GM19099 (cell line): Measurements from ENCODE around the gene CDKL2.

Source experiments
- POLR2A ChIP-seq: IDR thresholded peaks from 3 replicates; pipeline ENCODE4 v1.6.1; 2011; ENCODE audit warnings: low read depth; ENCODE audit not compliant: insufficient read length; ENCODE audit errors: extremely low read depth

CDKL2 gene

DNA sequence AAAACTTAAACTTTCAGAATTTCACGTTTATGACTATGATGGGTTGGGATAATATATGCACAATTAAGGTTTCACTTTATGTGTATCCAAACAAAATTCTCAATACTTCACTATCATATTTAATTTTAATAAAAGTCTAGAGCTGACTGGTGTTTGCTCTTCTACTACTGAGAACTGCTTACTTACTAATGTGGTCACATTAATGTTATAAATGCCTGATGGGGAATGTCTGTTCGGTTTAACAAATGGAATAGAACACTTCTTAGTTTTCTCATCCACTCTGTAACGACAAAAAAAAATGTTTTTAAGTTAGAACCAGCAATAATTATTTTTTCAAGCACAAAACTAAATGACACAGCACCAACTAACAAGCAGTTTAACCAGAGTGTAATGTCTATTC is 34.3 kb downstream of the CDKL2 start:
- TF ChIP-seq POLR2A, result no peak

DNA sequence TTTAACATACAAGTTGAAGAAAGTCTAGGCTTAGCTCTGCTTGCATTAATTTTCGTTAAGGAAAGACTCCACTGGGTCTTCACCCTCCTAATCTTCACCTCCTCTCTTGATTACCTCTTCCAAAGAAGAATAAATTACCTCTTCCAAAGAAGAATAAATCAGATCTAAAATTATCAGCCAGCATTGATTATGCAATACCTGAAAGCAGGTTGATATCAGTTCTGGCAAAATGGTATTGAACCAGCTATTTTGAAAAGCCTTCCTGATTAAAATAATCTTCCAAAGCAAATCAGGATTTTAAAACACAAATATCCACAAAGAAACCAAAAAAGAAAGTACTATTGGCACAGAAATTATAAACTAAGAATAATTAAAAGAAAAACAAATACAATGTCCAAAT is 36.9 kb downstream of the CDKL2 start:
- TF ChIP-seq POLR2A, result no peak

DNA sequence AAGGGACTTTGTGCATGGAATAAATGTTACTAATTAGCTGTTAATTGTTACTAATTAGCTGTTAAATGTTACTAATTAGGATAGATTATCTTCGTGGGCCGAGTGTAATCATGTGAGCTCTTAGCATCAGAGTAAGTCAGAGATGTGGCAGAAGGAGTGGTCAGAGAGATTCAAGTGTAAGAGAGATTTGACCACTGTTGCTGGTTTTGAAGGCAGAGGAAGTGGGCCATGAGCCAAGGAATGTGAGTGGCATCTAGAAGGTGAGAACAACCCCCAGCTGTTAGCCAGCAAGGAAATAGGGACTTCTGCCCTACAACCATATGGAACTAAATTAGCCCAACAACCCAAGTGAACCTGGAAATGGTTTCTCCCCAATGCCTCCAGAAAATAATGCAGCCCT is 46.3 kb downstream of the CDKL2 start:
- TF ChIP-seq POLR2A, result no peak

DNA sequence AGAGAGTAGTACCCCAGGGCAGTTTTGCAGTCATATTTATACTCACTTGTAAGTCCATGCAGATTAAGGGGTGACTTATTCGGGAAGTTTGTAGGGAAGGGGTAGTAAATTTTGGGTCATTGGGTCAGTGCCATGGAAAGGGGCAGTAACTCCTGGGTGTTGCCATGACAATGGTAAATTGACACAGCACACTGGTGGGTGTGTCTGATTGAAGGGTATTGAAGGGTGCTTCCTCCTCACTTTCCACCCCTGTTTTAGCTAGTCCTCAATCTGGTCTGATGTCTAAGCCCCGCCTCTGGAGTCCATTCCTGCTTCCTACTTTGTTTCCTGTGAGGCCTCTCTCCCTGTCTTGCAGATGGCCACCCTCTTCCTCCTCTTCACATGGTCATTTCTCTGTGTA is 62.6 kb downstream of the CDKL2 start:
- no peak for TF ChIP-seq POLR2A

DNA sequence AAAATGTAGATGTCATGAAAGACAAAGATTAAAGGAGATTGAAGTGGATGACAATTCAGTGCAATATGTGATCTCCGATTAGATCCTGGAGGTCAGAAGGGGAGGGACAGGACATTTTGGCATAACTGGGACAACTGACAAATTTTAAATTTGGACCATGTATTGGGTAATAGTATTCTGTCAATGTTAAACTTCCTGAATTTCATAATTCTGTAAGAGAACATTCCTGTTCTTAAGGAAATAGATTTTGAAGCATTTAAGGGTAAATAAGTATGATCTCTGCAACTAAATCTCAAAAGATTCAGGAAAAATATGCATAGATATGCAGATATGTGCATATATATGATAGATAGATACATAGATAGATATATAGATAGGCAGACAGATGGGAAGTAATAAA is 63.4 kb downstream of the CDKL2 start:
- no peak for TF ChIP-seq POLR2A

DNA sequence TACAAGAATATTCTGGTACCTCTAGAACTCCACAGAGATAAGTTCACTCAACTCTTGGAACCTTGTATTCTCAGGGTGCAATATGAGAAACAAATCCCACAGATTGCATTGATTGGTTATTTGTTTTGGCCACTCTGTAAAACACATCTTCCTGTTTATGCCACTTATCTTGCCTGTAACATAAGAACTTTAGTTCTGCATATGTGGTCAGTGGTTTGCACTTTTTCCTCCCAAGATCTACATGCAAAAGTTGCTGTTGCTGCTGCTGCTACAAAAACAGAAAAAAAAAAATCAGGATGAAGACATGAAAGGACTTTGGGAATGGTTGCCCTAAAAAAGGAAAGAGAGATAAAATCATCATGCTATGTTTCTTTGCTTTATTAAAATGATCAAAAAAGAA is 64.8 kb downstream of the CDKL2 start:
- TF ChIP-seq POLR2A, result no peak

DNA sequence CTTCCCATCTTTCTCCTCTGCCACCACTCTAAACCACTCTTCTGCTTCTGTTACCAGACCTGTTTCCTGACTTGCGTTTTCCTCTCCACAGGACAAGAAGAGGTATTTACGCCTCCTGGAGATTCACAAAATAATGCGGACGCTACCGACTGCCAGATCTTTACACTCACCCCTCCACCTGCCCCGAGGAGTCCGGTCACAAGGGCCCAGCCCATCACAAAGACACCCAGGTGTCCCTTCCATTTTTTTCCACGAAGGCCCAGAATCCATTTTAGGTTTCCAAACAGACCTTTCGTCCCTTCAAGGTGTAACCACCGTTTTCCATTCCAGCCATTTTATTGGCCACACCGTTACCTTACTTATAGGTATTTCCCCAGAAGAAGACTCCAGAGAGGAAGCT is 66.3 kb downstream of the CDKL2 start:
- no peak for TF ChIP-seq POLR2A

DNA sequence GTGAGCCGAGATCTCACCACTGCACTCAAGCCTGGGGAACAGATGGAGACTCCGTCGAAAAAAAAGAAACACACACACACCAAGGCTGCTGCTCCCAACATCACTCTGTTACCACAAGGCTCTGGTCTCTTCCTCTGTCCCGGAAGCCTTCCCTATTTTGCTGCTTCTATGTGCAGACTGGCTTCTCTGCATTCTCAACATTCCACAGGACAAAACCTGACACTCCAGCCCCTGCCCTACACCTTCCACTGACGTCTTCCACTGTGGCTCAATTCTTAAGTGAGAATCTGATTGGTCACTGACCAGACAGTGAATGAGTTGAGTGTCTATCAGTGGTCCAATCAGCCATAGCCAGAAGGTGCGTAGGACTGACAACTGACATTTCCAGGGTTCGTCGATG is 68.5 kb downstream of the CDKL2 start:
- TF ChIP-seq POLR2A, result no peak

DNA sequence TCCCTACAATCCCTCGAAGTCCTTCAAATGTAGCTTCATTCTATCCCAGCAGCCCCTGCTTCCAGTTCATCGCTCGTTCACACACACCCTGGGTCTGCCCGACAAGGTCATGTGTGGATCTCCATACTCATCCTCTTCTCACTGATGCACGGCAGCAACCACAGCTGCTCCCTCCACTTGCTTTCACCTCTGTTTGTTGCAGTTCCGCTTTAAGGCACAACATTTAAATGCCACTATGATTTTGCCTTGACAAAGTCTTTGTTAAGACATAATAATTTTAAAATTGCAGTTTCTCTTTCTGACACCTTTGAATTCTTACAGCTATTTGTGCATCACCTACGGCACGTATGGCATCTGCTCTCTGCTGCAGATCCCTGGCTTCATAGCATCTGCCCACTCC is 72.6 kb downstream of the CDKL2 start:
- TF ChIP-seq POLR2A, result no peak

DNA sequence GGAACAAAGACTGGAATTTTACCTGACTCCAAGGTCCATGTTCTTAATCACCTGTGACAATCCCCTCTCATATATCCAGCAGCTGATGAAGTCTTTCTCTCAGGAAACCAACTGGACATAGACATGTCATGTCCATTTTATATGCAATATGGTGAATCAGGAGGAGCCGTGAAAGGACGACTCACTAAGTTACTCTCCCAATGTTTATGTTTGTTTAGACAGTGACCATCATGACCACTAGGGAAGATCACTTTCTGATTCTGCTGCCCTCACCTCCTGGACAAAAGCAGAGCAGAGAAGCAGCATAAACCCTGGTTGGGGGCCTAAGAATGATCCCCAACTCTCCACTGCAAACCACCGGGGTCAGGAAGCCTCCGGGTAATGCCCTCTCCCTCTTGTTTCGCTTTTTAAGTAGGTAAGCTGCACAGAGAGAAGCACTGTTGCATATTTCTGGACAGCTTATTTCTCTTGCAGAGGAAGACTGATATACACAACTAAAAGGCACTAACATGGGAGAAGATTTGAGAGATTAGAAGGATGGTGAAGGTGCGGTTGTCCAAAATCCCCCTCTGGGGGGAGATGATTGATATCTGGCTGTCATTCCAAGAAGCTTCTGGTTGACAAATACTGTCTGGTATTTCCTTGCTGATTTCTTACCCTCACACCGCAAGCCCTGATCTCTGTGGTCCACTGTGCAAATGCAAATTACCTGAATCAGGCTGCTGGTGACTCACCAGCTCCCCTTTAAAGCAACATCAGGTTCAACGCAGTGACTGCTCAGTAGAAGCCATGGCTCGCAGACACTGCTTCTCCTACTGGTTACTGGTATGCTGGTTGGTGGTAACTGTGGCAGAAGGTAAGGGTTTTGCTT is 74.8 kb downstream of the CDKL2 start, which contains the start of gene ODAPH:
TSS of gene ODAPH (plus strand) at position 773 of the 871 bp plus-strand sequence. CDS start at position 790, 17 bp downstream.
- no peak for TF ChIP-seq POLR2A

DNA sequence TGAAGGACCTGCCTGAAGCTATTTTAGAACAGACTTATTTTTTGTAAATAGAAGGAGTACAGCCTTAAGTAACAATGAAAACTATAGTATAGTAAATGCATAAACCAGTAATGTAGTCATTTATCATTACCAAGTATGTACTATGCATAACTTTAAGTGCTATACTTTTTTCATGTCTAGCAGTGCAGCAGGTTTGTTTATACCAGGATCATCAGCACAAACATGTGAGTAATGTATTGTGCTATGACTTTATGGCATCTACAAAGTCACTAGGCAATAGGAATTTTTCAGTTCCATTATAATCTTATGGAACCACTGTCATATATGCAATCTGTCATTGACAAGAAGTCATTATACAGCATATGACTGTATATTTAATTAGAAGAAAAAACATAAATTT is 77.9 kb downstream of the CDKL2 start:
- no peak for TF ChIP-seq POLR2A

DNA sequence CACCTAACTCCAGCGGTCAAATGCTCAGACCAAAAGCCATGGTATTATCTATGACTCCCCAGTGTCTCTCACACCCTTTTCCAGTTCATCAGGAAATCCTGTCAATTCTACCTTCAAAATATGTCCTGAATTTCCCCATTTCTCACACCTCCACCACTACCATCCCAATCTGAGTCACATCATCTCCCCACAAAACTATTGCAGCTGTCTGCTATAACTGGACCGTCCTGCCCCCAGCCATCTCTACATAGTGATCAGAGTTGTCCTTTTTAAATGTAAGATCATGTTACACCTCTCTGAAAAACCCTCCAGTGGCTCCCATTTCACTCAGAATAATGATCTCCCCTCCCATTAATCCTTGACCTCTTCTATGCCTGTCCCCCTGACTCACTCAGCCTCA is 81.3 kb downstream of the CDKL2 start:
- TF ChIP-seq POLR2A, result no peak

DNA sequence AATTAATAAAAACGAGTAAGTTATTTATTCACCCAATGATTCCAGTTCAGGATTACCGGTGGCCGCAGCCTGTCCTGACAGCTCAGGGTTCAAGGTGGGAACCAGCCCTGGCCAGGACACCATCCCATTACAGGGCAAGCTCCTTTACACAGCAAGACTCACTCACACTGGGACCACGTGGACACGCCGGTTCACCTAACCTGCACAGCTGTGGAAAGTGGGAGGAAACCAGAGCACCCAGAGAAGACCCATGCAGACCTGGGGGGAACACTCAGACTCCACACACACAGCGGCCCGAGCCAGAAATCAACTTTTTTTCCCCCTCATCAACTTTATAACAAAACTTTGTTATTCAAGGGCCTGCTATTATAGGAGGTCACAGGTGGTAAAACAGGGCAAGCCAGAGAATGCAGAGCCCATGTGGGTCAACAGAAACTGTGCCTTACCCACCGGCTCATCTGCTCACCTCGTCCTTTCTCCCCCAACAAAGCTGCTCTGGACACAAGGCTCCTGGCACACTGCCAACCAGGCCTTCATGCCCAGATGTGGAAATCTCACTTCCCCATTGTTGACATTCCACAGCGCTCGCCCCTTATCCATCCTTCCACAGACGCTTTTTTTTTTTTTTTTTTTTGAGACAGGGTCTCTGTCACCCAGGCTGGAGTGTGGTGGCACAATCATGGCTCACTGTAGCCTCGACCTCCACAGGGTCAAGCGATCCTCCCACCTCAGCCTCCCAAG is 82.5 kb downstream of the CDKL2 start:
- TF ChIP-seq POLR2A, result no peak

DNA sequence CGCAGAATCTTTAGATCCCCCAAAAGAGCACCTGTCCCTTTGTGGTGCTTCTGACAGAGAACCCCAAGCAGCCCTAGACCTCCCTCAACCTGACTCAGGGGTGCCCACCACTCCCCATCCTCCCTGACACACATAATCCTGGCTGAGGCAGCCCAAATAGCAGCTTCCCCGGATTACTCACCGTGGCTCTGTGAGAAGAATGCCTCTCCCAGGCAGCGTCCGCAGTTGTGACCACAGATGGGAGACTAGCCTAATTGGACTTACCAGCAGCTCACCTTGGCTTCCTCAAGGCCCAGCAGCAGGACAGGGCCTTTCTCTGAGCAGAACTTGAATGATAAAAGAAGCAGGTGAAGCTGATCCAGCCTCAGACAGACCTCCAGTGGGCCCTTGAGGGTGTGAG is 84.8 kb downstream of the CDKL2 start:
- TF ChIP-seq POLR2A, result no peak

DNA sequence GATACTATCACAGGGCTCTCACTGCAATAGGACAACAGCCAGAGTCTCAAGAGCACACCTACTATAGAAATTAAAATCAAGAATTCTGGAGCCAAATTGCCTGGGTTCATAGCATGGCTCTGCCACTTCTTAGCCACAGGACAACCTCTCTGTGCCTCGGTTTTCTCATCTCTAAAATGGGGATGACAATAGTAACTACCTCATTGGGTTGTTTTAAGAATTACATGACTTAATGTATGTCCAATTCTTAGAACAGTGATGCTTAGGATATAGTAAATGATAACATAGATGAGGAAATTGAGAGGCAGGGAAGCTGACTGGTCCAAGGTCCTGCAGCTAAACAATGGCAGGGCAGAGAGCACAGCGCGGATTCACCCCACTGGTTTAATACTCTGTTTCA is 85.5 kb downstream of the CDKL2 start:
- no peak for TF ChIP-seq POLR2A

DNA sequence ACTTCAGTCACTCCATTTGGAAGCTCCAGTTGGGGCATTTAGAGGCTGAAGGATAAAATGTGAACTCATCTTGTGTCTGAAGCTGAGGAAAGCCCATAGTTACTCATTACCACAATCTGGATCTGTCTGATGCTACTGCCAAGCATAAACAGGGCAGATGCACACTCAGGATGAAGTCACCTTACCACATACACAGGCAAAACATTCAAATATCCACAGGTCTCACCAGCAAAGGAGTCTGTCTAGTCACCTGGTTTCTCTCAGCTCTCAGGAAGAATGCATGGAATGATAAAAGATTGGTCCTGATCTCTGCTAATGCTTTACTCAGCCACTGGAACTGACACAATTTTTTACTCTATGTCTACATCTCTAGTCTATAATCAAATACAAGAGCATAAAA is 87.5 kb downstream of the CDKL2 start:
- TF ChIP-seq POLR2A, result no peak
